ENCODE data around the gene GADD45G.

GADD45G gene

GRCh38 chr9:89612566-89613278 lies 7.9 kb downstream of the GADD45G start:
- TF ChIP-seq CTCF (IDR thresholded peaks at IDR 0.05; ENCODE audit: control extremely low read depth, extremely low read depth, low read depth, missing control alignments), result no peak
- POLR2A ChIA-PET, result no interaction called here
- DNase-seq (ENCODE audit: extremely low spot score), result no peak
- CTCF ChIA-PET, result interaction anchor here (1.2 to 4.7 kb wide), 6 partner anchors 8 to 15 kb away, joined by 3 to 27 read pairs (median 5); partner anchors contain the start of gene GADD45G

DNA sequence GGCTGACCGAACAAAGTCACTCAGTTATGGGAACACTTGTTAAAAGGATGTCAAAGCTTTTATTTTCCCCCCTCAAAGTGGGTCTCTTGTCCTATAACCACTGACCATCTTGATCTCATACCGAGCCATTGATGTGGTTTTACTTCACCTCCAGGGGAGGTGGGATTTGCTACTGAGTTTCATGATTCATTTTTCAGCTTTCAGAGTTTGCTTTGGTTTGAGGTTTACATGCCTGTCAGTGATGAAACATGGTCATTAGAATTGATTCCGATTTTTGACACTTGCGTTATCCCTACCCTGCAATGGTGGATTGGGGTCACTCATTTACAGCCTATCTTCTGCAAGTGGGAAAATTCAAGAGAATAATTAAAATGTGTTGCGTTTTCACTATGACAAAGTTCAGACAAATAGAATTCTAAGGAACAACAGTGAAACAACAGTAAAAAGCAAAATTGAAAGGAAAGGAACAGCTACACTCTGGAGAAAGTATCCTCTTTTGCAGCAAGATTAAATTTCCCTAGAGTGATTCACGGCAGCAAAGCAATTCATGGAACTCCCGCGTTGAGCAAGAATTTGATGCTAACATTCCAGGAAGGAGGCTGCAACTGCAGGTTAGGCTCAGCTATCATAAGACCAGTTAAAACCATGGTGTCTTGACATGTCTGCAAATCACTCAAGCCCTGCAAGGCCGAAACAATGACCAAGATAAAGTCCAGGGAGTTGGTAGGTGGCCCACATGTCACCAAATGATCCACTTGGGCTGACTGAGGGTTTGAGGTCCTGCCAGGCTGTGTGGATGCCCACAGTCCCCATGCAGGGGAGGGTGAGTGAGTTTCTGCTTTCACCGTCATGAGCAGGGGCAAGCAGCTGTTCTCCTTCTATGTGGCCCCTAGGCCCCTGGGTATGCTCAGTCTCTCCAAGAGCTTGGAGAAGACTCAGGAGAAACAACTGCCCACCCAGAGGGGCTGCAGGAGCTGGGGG lies 9.4 kb downstream of the GADD45G start:
- POLR2A ChIA-PET, result no interaction called here
- CTCF ChIA-PET, result interaction anchor here (0.7 to 4.7 kb wide), 8 partner anchors 9 to 385 kb away, joined by 3 to 27 read pairs (median 4); partner anchors contain the start of gene GADD45G

GRCh38 chr9:89615661-89616060 lies 10.8 kb downstream of the GADD45G start:
- CTCF ChIA-PET, result interaction anchor here (1.1 to 4.7 kb wide), 4 partner anchors 9 to 18 kb away, joined by 3 to 27 read pairs (median 6); partner anchors contain the start of gene GADD45G
- POLR2A ChIA-PET, result no interaction called here
- no peak for TF ChIP-seq CTCF (IDR thresholded peaks at IDR 0.05; ENCODE audit: control extremely low read depth, extremely low read depth, low read depth, missing control alignments)
- no peak for DNase-seq (ENCODE audit: extremely low spot score)

More for the DNA sequence above, 9.4 kb downstream of the GADD45G start:
- DNase-seq (ENCODE audit: extremely low spot score), result no peak
- no peak for TF ChIP-seq CTCF (IDR thresholded peaks at IDR 0.05; ENCODE audit: control extremely low read depth, extremely low read depth, low read depth, missing control alignments)

DNA sequence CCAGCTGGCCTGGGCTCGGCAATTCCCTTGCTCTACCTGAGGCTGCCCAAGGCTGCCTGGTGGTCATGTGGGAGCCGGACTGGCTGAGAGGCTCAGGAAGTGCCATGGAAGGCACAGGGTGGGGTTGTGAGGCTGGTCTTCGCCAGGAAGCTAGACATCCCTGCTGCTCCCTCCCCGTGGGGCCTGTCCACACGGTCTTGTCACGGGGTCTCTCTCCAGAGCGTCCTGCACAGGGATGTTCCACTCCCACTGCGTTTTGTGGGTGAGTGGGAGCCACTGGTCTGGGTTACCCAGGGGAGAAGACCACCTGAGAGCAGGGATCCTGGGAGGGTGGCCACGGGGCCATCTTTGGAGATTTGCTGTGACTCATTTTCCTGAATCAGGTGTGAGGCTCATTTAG lies 11.6 kb downstream of the GADD45G start:
- ChIA-PET CTCF (interaction anchor here (2.6 to 4.7 kb wide), 2 partner anchors 13 to 18 kb away, joined by 10 to 27 read pairs; partner anchors contain the start of gene GADD45G), POLR2A (interaction anchor here (0.5 kb wide), 1 partner anchor 10 kb away, joined by 3 read pairs; no protein-coding TSS in a partner anchor)
- DNase-seq (ENCODE audit: extremely low spot score), result no peak
- no peak for TF ChIP-seq CTCF (IDR thresholded peaks at IDR 0.05; ENCODE audit: control extremely low read depth, extremely low read depth, low read depth, missing control alignments)

GRCh38 chr9:89617978-89618377 lies 13.2 kb downstream of the GADD45G start:
- no peak for TF ChIP-seq CTCF (IDR thresholded peaks at IDR 0.05; ENCODE audit: control extremely low read depth, extremely low read depth, low read depth, missing control alignments)
- no peak for DNase-seq (ENCODE audit: extremely low spot score)
- POLR2A ChIA-PET, result no interaction called here
- CTCF ChIA-PET, result no interaction called here

DNA sequence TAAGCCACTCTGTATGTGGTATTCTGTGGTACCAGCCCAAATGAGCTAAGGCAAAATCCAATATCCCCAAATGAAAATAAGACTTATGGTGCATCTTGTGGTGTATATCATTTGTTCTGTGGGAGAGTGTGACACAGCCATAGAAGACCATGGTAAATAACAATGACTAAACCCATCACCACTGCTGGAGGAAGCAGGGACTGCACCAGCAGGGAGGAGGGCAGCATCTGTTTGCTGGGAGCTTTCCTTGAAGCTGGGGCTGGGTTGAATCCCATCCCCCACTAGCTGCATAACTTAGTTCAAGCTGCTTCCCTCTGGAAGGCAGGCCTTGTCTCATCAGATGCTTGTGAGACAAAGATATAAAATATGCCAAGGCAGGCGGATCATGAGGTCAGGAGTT lies 14.2 kb downstream of the GADD45G start:
- no peak for TF ChIP-seq CTCF (IDR thresholded peaks at IDR 0.05; ENCODE audit: control extremely low read depth, extremely low read depth, low read depth, missing control alignments)
- ChIA-PET POLR2A (no interaction called here), CTCF (interaction anchor here (1.2 to 1.9 kb wide), 5 partner anchors 11 to 481 kb away, joined by 3 to 5 read pairs (median 4); partner anchors contain the start of gene GADD45G)
- DNase-seq (ENCODE audit: extremely low spot score), result no peak
